Body of pancreas (tissue), 4 donors: ENCODE results near the gene VEZF1.

Experiments used
- POLR2A ChIP-seq, 3 donors: fragments of 450-650 bp; IDR thresholded peaks; one replicate each; pipeline ENCODE4 v1.6.1; 2016; ENCODE audit warnings: antibody characterized with exemption in 3 of 3, mild to moderate bottlenecking in 2 of 3
- TF ChIP-seq, protein P1 (sequence below), 7 experiments: fragments of 450-650 bp in 4 of 7; fragments of 200-600 bp in 3 of 7; sonication (generic) in 3 of 7; IDR thresholded peaks; one replicate each; pipeline ENCODE4 v1.5.1; 2016 to 2019; ENCODE audit warnings: antibody characterized with exemption in 7 of 7

DNA sequence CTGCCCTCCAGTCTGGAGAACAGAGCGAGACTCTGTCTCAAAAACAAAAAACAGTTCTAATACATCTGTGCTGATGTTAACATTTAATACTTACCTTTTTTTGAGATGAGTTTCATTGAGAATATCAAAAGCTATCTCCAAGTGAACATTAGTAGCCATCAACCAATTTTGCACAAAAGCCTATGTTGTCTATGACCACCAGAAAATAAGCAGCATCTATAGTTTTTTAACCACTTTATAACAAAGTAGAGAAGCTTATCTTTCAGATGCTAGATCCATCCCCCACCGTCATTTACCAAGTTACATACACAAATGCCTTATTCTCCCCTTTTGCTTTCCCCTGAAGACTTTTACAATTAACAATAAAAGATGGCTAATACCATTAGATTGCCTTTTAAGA lies 14.9 kb upstream of the VEZF1 start:
- TF ChIP-seq, protein P1, sequence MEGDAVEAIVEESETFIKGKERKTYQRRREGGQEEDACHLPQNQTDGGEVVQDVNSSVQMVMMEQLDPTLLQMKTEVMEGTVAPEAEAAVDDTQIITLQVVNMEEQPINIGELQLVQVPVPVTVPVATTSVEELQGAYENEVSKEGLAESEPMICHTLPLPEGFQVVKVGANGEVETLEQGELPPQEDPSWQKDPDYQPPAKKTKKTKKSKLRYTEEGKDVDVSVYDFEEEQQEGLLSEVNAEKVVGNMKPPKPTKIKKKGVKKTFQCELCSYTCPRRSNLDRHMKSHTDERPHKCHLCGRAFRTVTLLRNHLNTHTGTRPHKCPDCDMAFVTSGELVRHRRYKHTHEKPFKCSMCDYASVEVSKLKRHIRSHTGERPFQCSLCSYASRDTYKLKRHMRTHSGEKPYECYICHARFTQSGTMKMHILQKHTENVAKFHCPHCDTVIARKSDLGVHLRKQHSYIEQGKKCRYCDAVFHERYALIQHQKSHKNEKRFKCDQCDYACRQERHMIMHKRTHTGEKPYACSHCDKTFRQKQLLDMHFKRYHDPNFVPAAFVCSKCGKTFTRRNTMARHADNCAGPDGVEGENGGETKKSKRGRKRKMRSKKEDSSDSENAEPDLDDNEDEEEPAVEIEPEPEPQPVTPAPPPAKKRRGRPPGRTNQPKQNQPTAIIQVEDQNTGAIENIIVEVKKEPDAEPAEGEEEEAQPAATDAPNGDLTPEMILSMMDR (IDR thresholded peaks at IDR 0.05): no peak
- no peak for TF ChIP-seq POLR2A (IDR thresholded peaks at IDR 0.05)
